GM18858 (cell line): ENCODE data around the gene ELOA2.
"Not testable (repeated sequence)": the region's sequence is repeated elsewhere in the genome, so short reads cannot be mapped to it uniquely, and the experiment has no call there.

ENCODE experiments used
- ATAC-seq: cut with Tn5 transposase; IDR thresholded peaks from one replicate; pipeline ENCODE4 v1.9.1; 2021; ENCODE audit not compliant: unreplicated experiment

The ELOA2 gene

DNA sequence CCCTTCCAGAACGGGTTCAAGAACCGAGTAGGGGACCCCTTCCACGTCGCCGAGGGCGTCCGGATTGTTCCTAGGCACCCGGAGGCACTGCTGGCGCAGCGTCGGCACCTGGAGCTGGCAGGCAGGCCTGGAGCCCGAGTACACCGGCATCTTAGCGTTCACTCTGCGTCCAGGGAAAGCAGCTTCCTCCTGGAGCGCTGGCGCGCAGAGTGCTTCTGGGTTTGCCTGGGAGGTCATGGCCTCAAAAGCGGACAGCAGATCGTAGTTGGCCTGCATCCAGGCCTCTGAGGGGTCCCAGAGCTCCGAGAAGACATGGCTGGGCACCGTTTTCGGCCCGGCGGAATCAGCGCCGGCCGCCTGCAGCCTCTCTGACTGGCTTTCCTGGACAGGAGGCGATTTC lies 12.6 kb downstream of the ELOA2 start:
- not testable (repeated sequence) for ATAC-seq

DNA sequence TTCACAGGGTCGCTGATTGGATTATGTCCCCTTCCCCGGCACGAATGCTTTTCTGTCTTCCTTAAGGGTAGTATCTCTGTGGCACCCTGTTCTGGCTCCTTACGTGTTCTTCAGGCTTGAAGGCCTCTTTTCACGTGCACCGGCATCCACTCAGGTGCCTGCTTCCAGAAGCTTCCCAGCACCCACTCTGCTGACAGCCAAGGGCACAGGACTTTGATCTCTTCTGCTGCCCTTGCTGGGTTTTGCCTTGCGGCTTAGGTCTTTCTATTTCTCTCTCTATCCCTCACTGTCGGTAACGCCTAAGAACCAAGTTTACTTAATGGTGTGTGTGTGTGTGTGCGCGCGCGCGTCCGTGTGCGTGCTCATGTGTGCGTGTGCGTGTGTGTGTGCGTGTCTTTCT lies 14.7 kb downstream of the ELOA2 start:
- not testable (repeated sequence) for ATAC-seq

- ATAC-seq = not testable (repeated sequence)
Measured at GRCh38 chr18:47019870-47020269, 15.6 kb downstream of the ELOA2 start.
